Motor neuron (in vitro differentiated cells): ENCODE data around the gene ZNF513. TPM values are rescaled to one million over a fixed set of nuclear protein-coding genes. Genes with fewer than 3 reads are reported as not detected.
"Not testable (repeated sequence)": the region's sequence is repeated elsewhere in the genome, so short reads cannot be mapped to it uniquely, and the experiment has no call there.

Experiments
- ATAC-seq, 8 experiments: fragments of 200-7000 bp; cut with Tn5 transposase; replicated peaks in 6 of 8; 2 replicates each; pipeline ENCODE4 v1.8.0; 2021; ENCODE audit warnings: mild to moderate bottlenecking in 8 of 8, moderate library complexity in 8 of 8
- H3K27ac ChIP-seq, 2 donors: fragments of 250-450 bp; sonication (Bioruptor Pico); 2 replicates each; pipeline ENCODE4 v1.9.0; 2021; ENCODE audit warnings: antibody characterized with exemption in 2 of 2, mild to moderate bottlenecking in 2 of 2, moderate library complexity in 1 of 2
- H3K4me1 ChIP-seq, 2 donors: fragments of 250-450 bp; sonication (Bioruptor Pico); replicated peaks in 1 of 2; 2 replicates each; pipeline ENCODE4 v1.6.1; 2021; ENCODE audit warnings: antibody characterized with exemption in 2 of 2, mild to moderate bottlenecking in 2 of 2, moderate library complexity in 1 of 2
- H3K4me3 ChIP-seq, 5 donors: fragments of 250-450 bp; sonication (Bioruptor Pico); 2 replicates each; pipeline ENCODE4 v1.9.0; 2021; ENCODE audit warnings: antibody characterized with exemption in 5 of 5, mild to moderate bottlenecking in 5 of 5, moderate library complexity in 4 of 5
- WGBS, 10 experiments: fragments of 450-650 bp; shearing (Covaris generic); methylation state at CpG; one replicate each; pipeline ENCODE4 v1.0.0; 2022; 5-methylcytosine and 5-hydroxymethylcytosine counted together
- in situ Hi-C, 9 experiments: fragments of 400-800 bp; cut with MboI; loops; one replicate each; pipeline ENCODE4 v1.15.0; 2021; ENCODE audit warnings: low sequenced_read_pairs in 9 of 9, low pct_unique_long_range_greater_than_20kb in 2 of 9; ENCODE audit not compliant: unreplicated experiment in 9 of 9
- total RNA-seq, 8 experiments: library from RNA; unstranded; fragments of 300-600 nt; gene quantifications; 2 replicates each; pipeline versions ENCODE4 v1.2.3 to v1.2.4, GENCODE V29; 2022

The ZNF513 gene
- total RNA-seq, 8 experiments from 2014 or later = 12.7 to 22.5 (median 18.6) TPM

- Histone ChIP-seq H3K4me3 (peak overlapping the region; percentile 62 to 90 (median 86)), H3K4me1 (peaks cover 13 to 14% of the 10 kb centered on the region in 2 donors), H3K27ac (peak overlapping the region; percentile 75 to 88)
- peak in 3 of 8 experiments; percentile 32 to 54 (median 41) for ATAC-seq
- in situ Hi-C loops = no loop called here
- 1 to 100% (median 4%) methylated on average over 1 to 18 of the region's 18 CpGs; no CpG with 5 or more reads in 2 of the 10 experiments for WGBS, 10 experiments
These were observed 11.0 kb downstream of the ZNF513 start for GRCh38 chr2:27369471-27370025.

DNA sequence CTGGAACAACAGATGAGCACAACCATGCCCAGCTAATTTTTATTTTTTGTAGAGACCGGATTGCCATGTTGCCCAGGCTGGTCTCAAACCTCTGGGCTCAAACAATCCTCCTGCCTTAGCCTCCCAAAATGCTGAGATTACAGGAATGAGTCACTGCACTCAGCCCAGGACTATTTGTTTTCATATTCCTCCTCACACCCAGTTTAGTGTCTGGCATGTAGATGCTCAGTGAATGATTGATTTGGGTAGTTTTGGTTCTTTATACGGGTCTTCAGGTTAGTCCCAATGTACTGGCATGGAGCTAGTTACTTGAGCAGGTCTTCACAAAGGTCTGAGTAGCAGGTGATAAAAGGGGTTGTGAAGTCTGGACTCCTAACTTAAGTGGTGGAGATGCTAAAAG is 16.6 kb downstream of the ZNF513 start:
- H3K4me3 ChIP-seq = no peak overlapping the region
- H3K27ac ChIP-seq = no peak overlapping the region
- no peak for ATAC-seq
- WGBS, 10 experiments = 43 to 100% (median 94%) methylated on average over 1 to 2 of the region's 2 CpGs; no CpG with 5 or more reads in 5 of the 10 experiments
- in situ Hi-C loops = no loop called here
- H3K4me1 ChIP-seq = peaks cover 2% of the 10 kb centered on the region in 2 donors

GRCh38 chr2:27362678-27363420 is 17.7 kb downstream of the ZNF513 start:
- 83 to 100% (median 98%) methylated on average over 1 to 4 of the region's 4 CpGs for WGBS, 10 experiments
- no peak overlapping the region for H3K27ac ChIP-seq
- in situ Hi-C loops = no loop called here

DNA sequence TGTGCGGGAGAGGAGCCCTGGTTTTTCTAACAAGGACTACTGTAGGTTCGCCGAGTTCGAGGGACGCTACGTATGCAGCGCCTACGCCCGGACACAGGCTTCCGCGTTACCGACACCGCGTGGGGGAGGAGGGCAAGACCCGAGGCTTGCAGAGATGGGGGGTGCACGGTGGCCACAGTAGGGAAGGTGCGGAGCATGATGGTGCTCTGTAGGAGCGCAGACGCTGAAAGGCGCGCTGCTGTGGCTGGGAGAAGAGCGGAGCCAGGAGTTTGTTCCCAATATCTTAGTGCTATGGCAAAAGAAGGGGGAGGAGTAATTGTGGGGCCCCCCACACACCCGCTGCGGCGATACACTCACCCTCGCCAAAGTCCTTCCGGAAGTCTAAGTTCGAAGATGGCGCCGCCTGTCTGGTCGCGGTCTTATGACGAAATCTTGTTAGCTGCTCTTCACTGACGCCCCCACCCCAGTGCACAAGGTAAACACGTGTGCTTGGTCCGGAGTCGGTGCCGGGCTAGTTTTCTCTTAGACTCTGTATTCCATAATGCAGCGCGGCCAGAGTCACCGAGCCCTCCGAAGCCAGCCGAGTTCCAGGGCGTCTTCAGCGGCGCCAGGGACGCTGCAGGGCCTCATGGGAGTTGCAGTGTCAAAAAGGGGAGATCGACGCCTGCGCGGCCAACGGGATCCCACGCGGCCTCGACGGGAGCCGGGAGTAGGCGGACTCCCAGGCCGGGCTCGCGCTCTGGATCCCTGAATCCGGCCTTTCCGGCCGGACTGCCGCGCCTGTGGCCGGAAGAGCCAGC is 24.0 kb downstream of the ZNF513 start, which contains the start of gene GTF3C2:
Gene GTF3C2, minus strand, starts transcription at position 383 of the 800 bp plus-strand sequence. CDS start 13,210 bp downstream, outside the sequence.
- peaks cover 8 to 14% of the 10 kb centered on the region in 2 donors for H3K4me1 ChIP-seq
- peak; percentile 80 to 98 (median 97) for ATAC-seq
- H3K27ac ChIP-seq = peak within 1 kb of the TSS; percentile 90 to 94
- in situ Hi-C loops = no loop called here
- peak within 1 kb of the TSS; percentile 66 to 87 (median 72) for H3K4me3 ChIP-seq
- WGBS, 10 experiments = 0 to 3% (median 0%) methylated on average over 2 to 29 of the region's 67 CpGs; no CpG with 5 or more reads in 2 of the 10 experiments

More at GRCh38 chr2:27362678-27363420, 17.7 kb downstream of the ZNF513 start:
- Histone ChIP-seq H3K4me1 (peaks cover 0 to 5% of the 10 kb centered on the region in 2 donors), H3K4me3 (no peak overlapping the region)
- no peak for ATAC-seq

- WGBS, 10 experiments = 0 to 3% (median 0%) methylated on average over 4 to 10 of the region's 12 CpGs; no CpG with 5 or more reads in 3 of the 10 experiments
- in situ Hi-C loops = no loop called here
- H3K27ac ChIP-seq = peak overlapping the region; percentile 90 to 94
- H3K4me3 ChIP-seq = peak overlapping the region; percentile 66 to 87 (median 72)
- H3K4me1 ChIP-seq = peaks cover 8 to 14% of the 10 kb centered on the region in 2 donors
- ATAC-seq = peak in 3 of 8 experiments; percentile 30 to 42 (median 39)
These were observed 24.5 kb downstream of the ZNF513 start for GRCh38 chr2:27356056-27356381.

DNA sequence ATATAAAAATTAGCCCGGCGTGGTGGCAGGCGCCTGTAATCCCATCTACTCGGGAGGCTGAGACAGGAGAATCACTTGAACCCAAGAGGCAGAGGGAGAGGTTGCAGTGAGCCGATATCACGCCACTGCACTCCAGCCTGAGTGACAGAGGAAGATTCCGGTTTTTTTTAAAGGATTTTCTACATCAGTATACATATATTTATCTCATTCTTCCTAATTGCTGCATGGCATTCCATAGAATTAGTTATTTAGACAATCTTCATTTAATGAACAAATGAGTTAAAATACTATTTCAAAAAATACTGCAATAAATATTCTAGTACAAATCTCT is 26.0 kb downstream of the ZNF513 start:
- 74 to 100% (median 98%) methylated on average over 2 to 7 of the region's 7 CpGs for WGBS, 10 experiments
- no peak overlapping the region for H3K4me3 ChIP-seq
- ATAC-seq = no peak

DNA sequence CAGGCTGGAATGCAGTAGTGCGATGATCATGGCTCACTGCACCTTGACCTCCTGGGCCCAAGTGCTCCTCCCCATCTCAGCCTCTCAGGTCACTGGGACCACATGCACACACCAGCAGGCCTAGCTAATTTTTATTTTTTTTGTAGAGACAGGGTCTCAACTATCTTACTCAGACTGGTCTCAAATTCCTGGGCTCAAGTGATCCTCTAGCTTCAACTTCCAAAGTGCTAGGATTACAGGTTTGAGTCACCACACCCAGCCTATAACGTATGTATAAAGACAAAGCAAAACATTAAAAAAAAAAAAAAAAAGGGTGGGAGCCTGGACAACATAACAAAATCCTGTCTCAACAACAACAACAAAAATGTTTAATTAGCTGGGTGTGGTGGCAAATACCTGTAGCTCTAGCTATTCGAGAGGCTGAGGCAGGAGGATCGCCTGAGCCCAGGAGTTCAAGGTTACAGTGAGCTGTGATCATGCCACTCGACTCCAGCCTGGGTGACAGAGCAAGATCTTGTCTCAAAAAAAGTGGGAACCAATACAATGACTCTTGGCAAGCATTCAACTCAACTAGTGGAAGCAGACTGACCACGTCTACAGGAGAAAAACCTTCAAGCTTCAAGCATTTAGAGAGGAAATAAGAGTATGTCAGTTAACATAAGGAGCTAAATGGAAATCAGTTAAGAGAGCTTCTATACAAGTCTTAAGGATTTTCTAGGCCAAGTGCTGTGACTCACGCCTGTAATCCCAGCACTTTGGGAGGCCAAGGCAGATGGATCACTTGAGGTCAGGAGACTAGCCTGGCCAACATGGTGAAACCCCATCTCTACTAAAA is 26.6 kb downstream of the ZNF513 start:
- Histone ChIP-seq H3K4me3 (no peak overlapping the region), H3K27ac (no peak overlapping the region), H3K4me1 (peaks cover 8 to 14% of the 10 kb centered on the region in 2 donors)
- 74 to 100% (median 82%) methylated on average over 1 to 6 of the region's 7 CpGs; no CpG with 5 or more reads in 1 of the 10 experiments for WGBS, 10 experiments
- in situ Hi-C loops = no loop called here
- ATAC-seq = no peak

More for the DNA sequence above, 26.0 kb downstream of the ZNF513 start:
- Histone ChIP-seq H3K4me1 (peaks cover 8 to 14% of the 10 kb centered on the region in 2 donors), H3K27ac (no peak overlapping the region)
- in situ Hi-C loops = no loop called here

- in situ Hi-C loops, H3K27ac ChIP-seq, ATAC-seq, H3K4me3 ChIP-seq: not testable (repeated sequence)
- H3K4me1 ChIP-seq = peaks cover 8 to 14% of the 10 kb centered on the region in 2 donors
- 86 to 100% (median 93%) methylated on average over 1 to 5 of the region's 5 CpGs; no CpG with 5 or more reads in 3 of the 10 experiments for WGBS, 10 experiments
These were observed 27.2 kb downstream of the ZNF513 start for GRCh38 chr2:27353386-27353761.

DNA sequence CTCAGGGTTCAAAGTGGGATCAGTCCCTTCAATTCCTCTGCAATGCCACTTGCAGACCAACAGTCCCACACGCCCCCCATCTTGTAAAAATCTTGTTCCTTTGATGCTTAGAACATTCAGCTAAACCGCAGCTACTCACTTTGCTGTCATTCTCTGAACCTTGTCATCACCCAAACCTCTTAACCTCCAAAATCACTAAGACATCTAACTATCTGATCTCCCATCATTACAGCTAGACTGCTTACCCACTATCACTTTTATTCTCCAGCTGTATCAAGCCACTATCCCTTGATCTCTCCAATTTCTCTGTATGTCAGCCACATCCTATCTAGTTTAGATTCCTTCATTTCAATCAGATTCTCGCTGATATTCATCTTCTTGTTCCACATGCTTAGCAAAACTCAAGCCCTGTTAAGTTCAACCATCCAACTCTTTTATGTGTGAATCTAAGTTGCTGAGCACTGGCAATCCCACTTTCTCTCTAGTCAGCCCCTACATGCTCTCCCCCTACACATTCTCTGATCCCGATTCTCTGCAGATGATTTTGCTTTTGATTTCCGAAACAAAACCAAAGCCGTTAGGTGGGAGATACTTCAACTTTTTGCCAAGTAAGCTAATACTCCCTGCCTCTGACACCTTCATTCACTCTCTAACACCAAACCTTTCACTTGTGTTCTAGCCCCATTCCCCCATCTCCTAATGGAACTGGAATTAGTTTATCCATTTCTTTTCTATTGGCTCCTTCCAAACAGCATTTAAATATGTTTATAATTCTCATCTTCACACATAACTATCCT is 28.5 kb downstream of the ZNF513 start:
- WGBS, 10 experiments = 55 to 100% (median 88%) methylated on average over 2 to 6 of the region's 6 CpGs; no CpG with 5 or more reads in 1 of the 10 experiments
- peaks cover 5 to 6% of the 10 kb centered on the region in 2 donors for H3K4me1 ChIP-seq
- ATAC-seq = no peak
- no peak overlapping the region for H3K4me3 ChIP-seq
- in situ Hi-C loops = no loop called here
- H3K27ac ChIP-seq = no peak overlapping the region

DNA sequence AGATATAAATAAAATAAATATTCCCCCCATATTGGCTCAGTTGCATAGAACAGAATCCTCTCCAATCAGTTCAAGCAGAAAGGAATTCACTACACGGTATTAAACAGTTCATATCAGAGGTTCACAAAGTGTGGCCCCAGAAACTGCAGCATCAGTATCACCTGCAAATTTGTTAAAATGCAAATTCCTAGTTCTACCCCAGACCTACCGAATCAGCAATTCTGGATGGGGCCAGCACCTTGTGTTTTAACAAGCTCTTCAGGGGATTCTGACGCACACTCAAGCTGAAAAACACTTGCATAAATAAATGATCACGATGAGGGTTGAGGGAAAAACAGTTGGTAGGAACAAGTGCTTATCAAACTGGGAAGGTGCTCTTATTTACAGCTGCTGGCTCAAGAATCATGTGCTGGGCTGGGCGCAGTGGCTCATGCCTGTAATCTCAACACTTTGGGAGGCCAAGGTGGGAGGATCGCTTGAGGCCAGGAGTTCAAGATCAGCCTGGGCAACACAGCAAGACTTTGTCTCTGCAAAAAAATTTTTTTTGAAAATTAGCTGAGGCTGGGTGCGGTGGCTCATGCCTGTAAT is 30.3 kb downstream of the ZNF513 start:
- Histone ChIP-seq H3K27ac (no peak overlapping the region), H3K4me1 (peaks cover 2% of the 10 kb centered on the region in 2 donors), H3K4me3 (no peak overlapping the region)
- no peak for ATAC-seq
- whole genome bisulfite sequencing, 10 experiments = 69 to 100% (median 91%) methylated on average over 1 to 6 of the region's 7 CpGs
- in situ Hi-C loops = no loop called here

DNA sequence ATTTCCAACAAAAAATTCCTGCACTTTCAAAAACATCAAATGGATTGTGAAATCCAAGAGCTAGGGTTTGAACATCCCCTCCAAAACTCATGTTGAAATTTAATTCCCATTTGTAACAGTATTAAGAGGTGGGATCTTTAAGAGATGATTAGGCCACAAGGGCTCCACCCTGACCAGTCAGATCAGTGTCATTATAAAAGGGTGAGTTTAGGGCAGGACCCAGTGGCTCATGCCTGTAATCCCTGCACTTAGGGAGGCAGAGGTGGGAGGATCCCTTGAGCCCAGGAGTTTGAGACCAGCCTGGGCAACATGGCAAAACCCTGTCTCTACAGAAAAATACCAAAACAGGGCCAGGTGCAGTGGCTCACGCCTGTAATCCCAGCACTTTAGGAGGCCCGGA is 32.9 kb downstream of the ZNF513 start:
- Histone ChIP-seq H3K27ac (no peak overlapping the region), H3K4me3 (no peak overlapping the region), H3K4me1 (no peaks in the 10 kb centered on the region)
- WGBS, 10 experiments = 83 to 100% methylated on average over 1 of the region's 2 CpGs; no CpG with 5 or more reads in 8 of the 10 experiments
- ATAC-seq = peak in 2 of 8 experiments; percentile 68 to 85
- in situ Hi-C loops = no loop called here
